Measurements from ENCODE around the gene OR2AT4. TPM values are rescaled to one million over a fixed set of nuclear protein-coding genes. Genes with fewer than 3 reads are reported as not detected.

Gene OR2AT4
- total RNA-seq, 1 experiment from 2014 or later, result not detected

GRCh38 chr11:75101424-75102128, 4.9 kb upstream of the OR2AT4 start:
- H3K36me3 ChIP-seq (ENCODE audit: control insufficient read depth, insufficient read depth, low read length), result no peaks in the 10 kb centered on the region
- H3K27me3 ChIP-seq (ENCODE audit: control insufficient read depth, insufficient read depth, low read length), result peaks cover 2% of the 10 kb centered on the region
- ChIA-PET CTCF (interaction anchor here (0.7 kb wide), 1 partner anchor 247 kb away, joined by 4 read pairs; no protein-coding TSS in a partner anchor), POLR2A (interaction anchor here (0.6 kb wide), 1 partner anchor 55 kb away, joined by 3 read pairs; no protein-coding TSS in a partner anchor)
- no peak for ATAC-seq
- H3K4me1 ChIP-seq (ENCODE audit: control insufficient read depth, insufficient read depth, low read length), result no peaks in the 10 kb centered on the region
- no peak for DNase-seq (ENCODE audit: low read depth, low spot score)
- H3K4me3 ChIP-seq (ENCODE audit: low read depth in 2 of 2, low read length in 2 of 2), result no peak overlapping the region
- no peak overlapping the region for H3K27ac ChIP-seq (ENCODE audit: low read length)
- TF ChIP-seq SIN3A (IDR thresholded peaks at IDR 0.05; ENCODE audit: borderline replicate concordance, insufficient read depth, low read depth, low read length) (no peak), TCF7L2 (IDR thresholded peaks at IDR 0.05; ENCODE audit: low read depth, low read length) (no peak)
- H3K9me3 ChIP-seq (ENCODE audit: control insufficient read depth, insufficient read depth, low read depth, low read length), result no peaks in the 10 kb centered on the region
- in situ Hi-C loops (cut with HindIII; ENCODE audit: low pct_unique_long_range_greater_than_20kb, low sequenced_read_pairs), result loop anchor here (25.0 kb wide), 2 partner anchors 89 to 111 kb away; no protein-coding TSS in a partner anchor
- no TSS peak for BruUV-seq (replicated peaks)
- intact Hi-C loops (cut with micrococcal nuclease; ENCODE audit: unreplicated experiment), result no loop called here

GRCh38 chr11:75100314-75100713, 3.6 kb upstream of the OR2AT4 start:
- no TSS peak for BruUV-seq (replicated peaks)
- no peak for TF ChIP-seq REST (IDR thresholded peaks at IDR 0.05; ENCODE audit: insufficient read depth in 1 of 2, low read depth in 2 of 2, low read length in 1 of 2)
- no peak for TF ChIP-seq SIN3A (IDR thresholded peaks at IDR 0.05; ENCODE audit: borderline replicate concordance, insufficient read depth, low read depth, low read length)
- no peak for TF ChIP-seq TCF7L2 (IDR thresholded peaks at IDR 0.05; ENCODE audit: low read depth, low read length)
- TF ChIP-seq CTCF (IDR thresholded peaks at IDR 0.05), result no peak
- no peak for TF ChIP-seq POLR2AphosphoS5 (IDR thresholded peaks at IDR 0.05; ENCODE audit: low read depth, low read length)
- CTCF ChIA-PET, result no interaction called here
- POLR2A ChIA-PET, result no interaction called here
- no peaks in the 10 kb centered on the region for H3K36me3 ChIP-seq (ENCODE audit: control insufficient read depth, insufficient read depth, low read length)
- DNase-seq (ENCODE audit: low read depth, low spot score) (no peak), ATAC-seq (peak; percentile 82)
- intact Hi-C loops (cut with micrococcal nuclease; ENCODE audit: unreplicated experiment), result no loop called here
- H3K4me3 ChIP-seq (ENCODE audit: low read depth in 2 of 2, low read length in 2 of 2), result no peak overlapping the region
- H3K27ac ChIP-seq (ENCODE audit: low read length), result no peak overlapping the region
- no peaks in the 10 kb centered on the region for H3K4me1 ChIP-seq (ENCODE audit: control insufficient read depth, insufficient read depth, low read length)
- peaks cover 6% of the 10 kb centered on the region for H3K27me3 ChIP-seq (ENCODE audit: control insufficient read depth, insufficient read depth, low read length)
- no peaks in the 10 kb centered on the region for H3K9me3 ChIP-seq (ENCODE audit: control insufficient read depth, insufficient read depth, low read depth, low read length)
- in situ Hi-C loops (cut with HindIII; ENCODE audit: low pct_unique_long_range_greater_than_20kb, low sequenced_read_pairs), result loop anchor here (25.0 kb wide), 2 partner anchors 88 to 112 kb away; no protein-coding TSS in a partner anchor

- intact Hi-C loops (cut with micrococcal nuclease; ENCODE audit: unreplicated experiment), result no loop called here
- in situ Hi-C loops (cut with HindIII; ENCODE audit: low pct_unique_long_range_greater_than_20kb, low sequenced_read_pairs), result loop anchor here (25.0 kb wide), 2 partner anchors 87 to 113 kb away; no protein-coding TSS in a partner anchor
- CTCF ChIA-PET, result interaction anchor here (0.6 kb wide), 1 partner anchor 68 kb away, joined by 3 read pairs; no protein-coding TSS in a partner anchor
- Histone ChIP-seq H3K27me3 (ENCODE audit: control insufficient read depth, insufficient read depth, low read length) (peaks cover 10% of the 10 kb centered on the region), H3K4me3 (ENCODE audit: low read depth in 2 of 2, low read length in 2 of 2) (no peak overlapping the region), H3K27ac (ENCODE audit: low read length) (no peak overlapping the region), H3K36me3 (ENCODE audit: control insufficient read depth, insufficient read depth, low read length) (no peaks in the 10 kb centered on the region), H3K9me3 (ENCODE audit: control insufficient read depth, insufficient read depth, low read depth, low read length) (no peaks in the 10 kb centered on the region), H3K4me1 (ENCODE audit: control insufficient read depth, insufficient read depth, low read length) (no peaks in the 10 kb centered on the region)
- TF ChIP-seq SIN3A (IDR thresholded peaks at IDR 0.05; ENCODE audit: borderline replicate concordance, insufficient read depth, low read depth, low read length), result no peak
- no peak for TF ChIP-seq REST (IDR thresholded peaks at IDR 0.05; ENCODE audit: insufficient read depth in 1 of 2, low read depth in 2 of 2, low read length in 1 of 2)
- TF ChIP-seq CTCF (IDR thresholded peaks at IDR 0.05), result no peak
- TF ChIP-seq TCF7L2 (IDR thresholded peaks at IDR 0.05; ENCODE audit: low read depth, low read length), result no peak
- TF ChIP-seq POLR2AphosphoS5 (IDR thresholded peaks at IDR 0.05; ENCODE audit: low read depth, low read length), result no peak
- ATAC-seq (no peak), DNase-seq (ENCODE audit: low read depth, low spot score) (no peak)
- BruUV-seq (replicated peaks), result no TSS peak
- POLR2A ChIA-PET, result no interaction called here
Measured at GRCh38 chr11:75099635-75100034, 3.0 kb upstream of the OR2AT4 start.
